WTC11 (cell line): ENCODE data around the gene ERBB4.

Experiments used
- CREB1 ChIP-seq: sonication (generic); formaldehyde crosslinking; IDR thresholded peaks from 2 replicates; pipeline ENCODE4 v1.8.0; 2023; ENCODE audit warnings: mild to moderate bottlenecking, missing genetic modification reagents
- CTCF ChIP-seq: fragments of 200-600 bp; IDR thresholded peaks from 2 replicates; pipeline ENCODE4 v1.8.0; 2022; ENCODE audit warnings: antibody characterized with exemption
- NR2C2 ChIP-seq: sonication (generic); formaldehyde crosslinking; IDR thresholded peaks from 2 replicates; pipeline ENCODE4 v1.8.0; 2022; ENCODE audit warnings: mild to moderate bottlenecking, missing genetic modification reagents
- TEAD4 ChIP-seq: sonication (generic); formaldehyde crosslinking; IDR thresholded peaks from 2 replicates; pipeline ENCODE4 v1.8.0; 2022; ENCODE audit warnings: mild to moderate bottlenecking, missing genetic modification reagents

GRCh38 chr2:211835695-211836094 is 702.9 kb downstream of the ERBB4 start:
- TF ChIP-seq CTCF = no peak
- TF ChIP-seq NR2C2 = no peak
- TF ChIP-seq CREB1 (CRISPR knock-in tag) = no peak
- TF ChIP-seq TEAD4 (CRISPR knock-in tag) = no peak
